DND-41 (cell line): ENCODE results near the gene RORB.

ENCODE experiments used
- CTCF ChIP-seq: IDR thresholded peaks from 2 replicates; pipeline ENCODE4 v1.5.1; 2012; ENCODE audit warnings: borderline replicate concordance, low read length, moderate library complexity, mild to moderate bottlenecking; ENCODE audit not compliant: poor library complexity, severe bottlenecking; ENCODE audit errors: extremely low read depth
- EZH2 ChIP-seq: IDR thresholded peaks from 3 replicates; pipeline ENCODE4 v1.6.1; 2012; ENCODE audit warnings: borderline replicate concordance, low read depth, mild to moderate bottlenecking, moderate library complexity, low read length, inconsistent platforms; ENCODE audit not compliant: severe bottlenecking

GRCh38 chr9:74691058-74691457 is 193.9 kb downstream of the RORB start:
- TF ChIP-seq CTCF = no peak
- TF ChIP-seq EZH2 = no peak
